Thyroid gland (tissue), 4 donors: ENCODE data around the gene FAN1. TPM values are rescaled to one million over a fixed set of nuclear protein-coding genes. Genes with fewer than 3 reads are reported as not detected.

ENCODE experiments used
- DNase-seq, 2 donors: peaks; one replicate each; pipeline ENCODE4 v3.0.0-alpha.2; 2019
- H3K27ac ChIP-seq, 3 donors: fragments of 200-600 bp; sonication (generic); 1 replicate in 2 of 3; 2 replicates in 1 of 3; pipeline ENCODE4 v1.5.1; 2016 to 2019; ENCODE audit warnings: mild to moderate bottlenecking in 1 of 3, moderate library complexity in 1 of 3
- H3K27me3 ChIP-seq: fragments of 200-600 bp; sonication (generic); one replicate; pipeline ENCODE4 v1.5.1; 2019
- H3K36me3 ChIP-seq, 2 donors: fragments of 200-600 bp; sonication (generic); one replicate each; pipeline ENCODE4 v1.5.1; 2016 to 2019
- H3K4me1 ChIP-seq, 2 donors: fragments of 200-600 bp; sonication (generic); one replicate each; pipeline ENCODE4 v1.5.1; 2017 to 2019
- H3K4me3 ChIP-seq, 3 donors: fragments of 200-600 bp; sonication (generic); replicated peaks in 1 of 3; 1 replicate in 2 of 3; 2 replicates in 1 of 3; pipeline ENCODE4 v1.5.1; 2016; ENCODE audit warnings: mild to moderate bottlenecking in 1 of 3
- H3K9me3 ChIP-seq: fragments of 200-600 bp; sonication (generic); one replicate; pipeline ENCODE4 v1.5.1; 2017
- POLR2A ChIP-seq, 2 donors: fragments of 450-650 bp; IDR thresholded peaks; one replicate each; pipeline ENCODE4 v1.6.1; 2017; ENCODE audit warnings: antibody characterized with exemption in 2 of 2, mild to moderate bottlenecking in 2 of 2, moderate library complexity in 1 of 2
- WGBS, 2 donors: methylation state at CpG; one replicate each; pipeline ENCODE4 v1.1.5; 2017; 5-methylcytosine and 5-hydroxymethylcytosine counted together
- intact Hi-C: fragments of 100-400 bp; cut with DNase I; formaldehyde crosslinking; loops from one replicate; pipeline ENCODE4 v1.15.1; 2023
- total RNA-seq, 4 donors: library from RNA; depleted of rRNA; stranded (reverse); fragments of >200 nt; gene quantifications; one replicate each; pipeline ENCODE4 v1.2.3, GENCODE V29; 2016
- TF ChIP-seq, protein P1 (sequence below), 6 experiments: fragments of 200-600 bp in 3 of 6; fragments of 450-650 bp in 3 of 6; sonication (generic) in 3 of 6; IDR thresholded peaks; one replicate each; pipeline ENCODE4 v1.5.1; 2016 to 2019; ENCODE audit warnings: antibody characterized with exemption in 6 of 6, mild to moderate bottlenecking in 2 of 6, inconsistent platforms in 1 of 6, moderate library complexity in 1 of 6

Gene FAN1
- total RNA-seq, 4 donors from 2014 or later = 24.9 to 26.6 (median 25.9) TPM

DNA sequence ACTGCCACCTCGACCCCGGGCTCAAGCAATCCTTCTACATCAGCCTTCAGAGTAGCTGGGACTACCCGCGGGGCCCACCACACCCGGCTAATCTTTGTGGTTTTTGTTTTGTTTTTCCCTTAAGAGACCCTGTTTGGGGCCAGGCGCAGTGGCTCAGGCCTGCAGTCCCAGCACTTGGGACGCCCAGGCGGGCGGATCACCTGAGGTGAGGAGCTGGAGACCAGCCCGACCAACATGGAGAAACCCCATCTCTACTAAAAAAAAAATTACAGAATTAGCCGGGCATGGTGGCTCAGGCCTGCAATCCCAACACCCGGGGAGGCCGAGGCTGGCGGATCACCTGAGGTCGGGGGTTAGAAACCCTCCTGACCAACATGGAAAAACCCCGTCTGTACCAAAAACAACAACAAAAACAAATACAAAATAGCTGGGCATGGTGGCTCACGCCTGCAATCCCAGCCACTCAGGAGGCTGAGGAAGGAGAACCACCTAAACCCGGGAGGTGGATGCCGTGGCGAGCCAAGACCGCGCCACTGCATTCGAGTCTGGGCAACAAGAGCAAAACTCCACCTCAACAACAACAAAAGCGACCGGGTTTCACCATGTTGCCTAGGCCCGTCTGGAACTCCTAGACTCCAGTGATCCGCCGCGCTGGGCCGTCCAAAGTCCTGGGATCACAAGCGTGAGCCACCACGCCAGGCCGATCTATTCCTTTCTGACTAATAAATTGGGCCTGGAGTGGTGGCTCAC, 8.1 kb upstream of the FAN1 start:
- Histone ChIP-seq H3K4me3 (no peak overlapping the region), H3K36me3 (no peaks in the 10 kb centered on the region), H3K27me3 (no peaks in the 10 kb centered on the region), H3K9me3 (no peaks in the 10 kb centered on the region), H3K27ac (no peak overlapping the region), H3K4me1 (no peaks in the 10 kb centered on the region)
- DNase-seq = no peak
- intact Hi-C loops = no loop called here
- no peak for TF ChIP-seq POLR2A (IDR thresholded peaks at IDR 0.05)
- TF ChIP-seq, protein P1, sequence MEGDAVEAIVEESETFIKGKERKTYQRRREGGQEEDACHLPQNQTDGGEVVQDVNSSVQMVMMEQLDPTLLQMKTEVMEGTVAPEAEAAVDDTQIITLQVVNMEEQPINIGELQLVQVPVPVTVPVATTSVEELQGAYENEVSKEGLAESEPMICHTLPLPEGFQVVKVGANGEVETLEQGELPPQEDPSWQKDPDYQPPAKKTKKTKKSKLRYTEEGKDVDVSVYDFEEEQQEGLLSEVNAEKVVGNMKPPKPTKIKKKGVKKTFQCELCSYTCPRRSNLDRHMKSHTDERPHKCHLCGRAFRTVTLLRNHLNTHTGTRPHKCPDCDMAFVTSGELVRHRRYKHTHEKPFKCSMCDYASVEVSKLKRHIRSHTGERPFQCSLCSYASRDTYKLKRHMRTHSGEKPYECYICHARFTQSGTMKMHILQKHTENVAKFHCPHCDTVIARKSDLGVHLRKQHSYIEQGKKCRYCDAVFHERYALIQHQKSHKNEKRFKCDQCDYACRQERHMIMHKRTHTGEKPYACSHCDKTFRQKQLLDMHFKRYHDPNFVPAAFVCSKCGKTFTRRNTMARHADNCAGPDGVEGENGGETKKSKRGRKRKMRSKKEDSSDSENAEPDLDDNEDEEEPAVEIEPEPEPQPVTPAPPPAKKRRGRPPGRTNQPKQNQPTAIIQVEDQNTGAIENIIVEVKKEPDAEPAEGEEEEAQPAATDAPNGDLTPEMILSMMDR (IDR thresholded peaks at IDR 0.05) = no peak
- WGBS, 2 donors = 87 to 91% methylated on average over 33 of the region's 33 CpGs

DNA sequence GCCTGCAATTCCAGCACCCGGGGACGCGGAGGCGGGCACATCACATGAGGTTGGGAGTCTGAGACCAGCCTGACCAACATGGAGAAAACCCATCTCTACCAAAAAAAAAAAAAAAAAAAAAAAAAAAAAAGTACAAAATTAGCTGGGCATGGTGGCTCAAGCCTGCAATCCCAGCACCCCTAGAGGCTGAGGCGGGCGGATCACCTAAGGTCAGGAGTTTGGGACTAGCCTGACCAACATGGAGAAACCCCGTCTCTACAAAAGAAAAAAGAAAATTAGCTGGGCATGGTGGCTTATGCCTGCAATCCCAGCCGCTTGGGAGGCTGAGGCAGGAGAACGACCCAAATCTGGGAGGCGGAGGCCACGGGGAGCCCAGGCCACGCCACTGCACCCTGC, 7.5 kb upstream of the FAN1 start:
- H3K4me3 ChIP-seq = no peak overlapping the region
- H3K9me3 ChIP-seq = no peaks in the 10 kb centered on the region
- no peaks in the 10 kb centered on the region for H3K4me1 ChIP-seq
- 92 to 95% methylated on average over 11 of the region's 12 CpGs for WGBS, 2 donors
- H3K36me3 ChIP-seq = no peaks in the 10 kb centered on the region
- no peak overlapping the region for H3K27ac ChIP-seq
- H3K27me3 ChIP-seq = no peaks in the 10 kb centered on the region
- no peak for DNase-seq
- intact Hi-C loops = no loop called here
- no peak for TF ChIP-seq POLR2A (IDR thresholded peaks at IDR 0.05)
- TF ChIP-seq, protein P1 (IDR thresholded peaks at IDR 0.05) = no peak

DNA sequence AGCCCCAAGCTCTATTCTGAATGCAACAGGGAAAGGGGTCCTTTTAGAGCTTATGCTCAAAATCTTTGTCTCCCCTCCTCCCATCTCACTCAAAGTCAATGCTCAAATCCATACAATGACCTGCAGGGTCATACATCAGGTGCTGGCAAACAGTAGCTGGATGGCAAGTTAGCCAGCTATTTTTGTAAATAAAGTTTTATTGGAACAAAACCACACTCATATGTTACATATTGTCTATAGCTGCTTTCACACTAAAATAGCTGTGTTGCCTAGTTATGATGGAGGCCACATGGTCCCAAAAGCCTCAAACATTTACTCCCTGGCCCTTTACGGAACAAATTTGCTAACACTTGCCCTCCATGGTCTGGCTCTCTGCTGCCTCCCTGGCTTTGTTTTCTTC, 1.8 kb upstream of the FAN1 start:
- peaks cover 8 to 19% of the 10 kb centered on the region in 2 donors for H3K4me1 ChIP-seq
- no peaks in the 10 kb centered on the region for H3K27me3 ChIP-seq
- H3K36me3 ChIP-seq = no peaks in the 10 kb centered on the region
- DNase-seq = no peak
- H3K4me3 ChIP-seq = no peak overlapping the region
- WGBS, 2 donors = 94 to 100% methylated on average over 1 of the region's 1 CpG
- TF ChIP-seq, protein P1 (IDR thresholded peaks at IDR 0.05) = no peak
- no peak for TF ChIP-seq POLR2A (IDR thresholded peaks at IDR 0.05)
- H3K27ac ChIP-seq = no peak overlapping the region
- no peaks in the 10 kb centered on the region for H3K9me3 ChIP-seq
- intact Hi-C loops = loop anchor here (10.0 kb wide), 1 partner anchor 93 kb away; the partner anchor contains the start of gene MTMR10

DNA sequence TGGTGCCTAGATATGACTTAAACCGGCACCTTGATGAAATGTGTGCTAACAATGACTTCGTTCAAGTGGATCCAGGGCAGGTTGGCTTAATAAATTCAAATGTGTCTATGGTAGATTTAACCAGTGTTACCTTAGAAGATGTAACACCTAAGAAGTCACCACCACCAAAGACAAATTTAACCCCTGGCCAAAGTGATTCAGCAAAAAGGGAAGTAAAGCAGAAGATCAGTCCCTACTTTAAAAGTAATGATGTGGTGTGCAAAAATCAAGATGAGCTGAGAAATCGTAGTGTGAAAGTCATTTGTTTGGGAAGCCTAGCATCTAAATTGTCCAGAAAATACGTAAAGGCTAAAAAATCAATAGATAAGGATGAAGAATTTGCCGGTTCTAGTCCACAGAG, 1.1 kb downstream of the FAN1 start:
- H3K27ac ChIP-seq = no peak overlapping the region
- no peaks in the 10 kb centered on the region for H3K9me3 ChIP-seq
- no peak for DNase-seq
- 93 to 94% methylated on average over 5 of the region's 5 CpGs for WGBS, 2 donors
- TF ChIP-seq, protein P1 (IDR thresholded peaks at IDR 0.05) = no peak
- TF ChIP-seq POLR2A (IDR thresholded peaks at IDR 0.05) = no peak
- H3K4me1 ChIP-seq = peaks cover 8 to 19% of the 10 kb centered on the region in 2 donors
- H3K36me3 ChIP-seq = peaks cover 0 to 2% of the 10 kb centered on the region in 2 donors
- intact Hi-C loops = loop anchor here (10.0 kb wide), 1 partner anchor 90 kb away; the partner anchor contains the start of gene MTMR10
- no peak overlapping the region for H3K4me3 ChIP-seq
- no peaks in the 10 kb centered on the region for H3K27me3 ChIP-seq

- intact Hi-C loops = loop anchor here (10.0 kb wide), 1 partner anchor 89 kb away; the partner anchor contains the start of gene MTMR10
- 73 to 92% methylated on average over 5 of the region's 5 CpGs for WGBS, 2 donors
- Histone ChIP-seq H3K27me3 (no peaks in the 10 kb centered on the region), H3K9me3 (no peaks in the 10 kb centered on the region), H3K4me3 (no peak overlapping the region), H3K4me1 (peaks cover 8 to 19% of the 10 kb centered on the region in 2 donors), H3K36me3 (peaks cover 0 to 2% of the 10 kb centered on the region in 2 donors), H3K27ac (no peak overlapping the region)
- TF ChIP-seq, protein P1 (IDR thresholded peaks at IDR 0.05) = no peak
- no peak for TF ChIP-seq POLR2A (IDR thresholded peaks at IDR 0.05)
- DNase-seq = no peak
These were observed 2.1 kb downstream of the FAN1 start for GRCh38 chr15:30905821-30906220.
